ENCODE data around the gene SLC35F3. TPM values are rescaled to one million over a fixed set of nuclear protein-coding genes. Genes with fewer than 3 reads are reported as not detected.
"Not testable (repeated sequence)": the region's sequence is repeated elsewhere in the genome, so short reads cannot be mapped to it uniquely, and the experiment has no call there.

Gene SLC35F3
- total and polyA plus RNA-seq, 7 donors: under 0.01 to 0.54 (median 0.28) TPM; not detected in 2

DNA sequence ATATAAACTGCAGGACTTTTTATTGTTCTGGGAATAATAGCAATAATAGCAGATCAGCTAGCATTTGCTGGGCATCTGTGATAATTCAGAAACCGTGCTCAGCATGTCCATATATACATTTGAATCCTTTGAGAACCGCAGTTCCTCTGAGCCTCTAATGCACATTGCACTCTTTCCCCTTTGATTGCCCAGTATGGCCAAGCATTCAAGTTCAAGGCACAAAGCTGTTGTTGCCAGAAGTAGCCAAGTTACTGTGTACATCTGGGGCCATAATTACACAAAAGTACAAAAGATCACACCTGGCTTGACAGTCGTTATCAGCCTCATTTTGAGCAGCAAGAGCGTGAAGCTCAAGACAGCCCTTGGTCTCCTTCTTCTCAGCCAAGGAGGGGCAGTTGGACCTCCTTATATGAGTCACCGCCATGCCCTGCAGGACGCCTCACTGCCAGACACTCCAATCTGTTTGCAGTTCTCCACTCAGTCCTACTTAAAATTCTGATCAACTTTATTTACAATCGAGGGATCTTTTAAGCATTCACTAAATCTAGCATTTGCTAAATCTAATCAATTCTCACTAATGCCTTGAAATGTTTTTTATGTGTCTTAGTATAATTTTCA lies 216.0 kb downstream of the SLC35F3 start:
- TF ChIP-seq, protein P1, sequence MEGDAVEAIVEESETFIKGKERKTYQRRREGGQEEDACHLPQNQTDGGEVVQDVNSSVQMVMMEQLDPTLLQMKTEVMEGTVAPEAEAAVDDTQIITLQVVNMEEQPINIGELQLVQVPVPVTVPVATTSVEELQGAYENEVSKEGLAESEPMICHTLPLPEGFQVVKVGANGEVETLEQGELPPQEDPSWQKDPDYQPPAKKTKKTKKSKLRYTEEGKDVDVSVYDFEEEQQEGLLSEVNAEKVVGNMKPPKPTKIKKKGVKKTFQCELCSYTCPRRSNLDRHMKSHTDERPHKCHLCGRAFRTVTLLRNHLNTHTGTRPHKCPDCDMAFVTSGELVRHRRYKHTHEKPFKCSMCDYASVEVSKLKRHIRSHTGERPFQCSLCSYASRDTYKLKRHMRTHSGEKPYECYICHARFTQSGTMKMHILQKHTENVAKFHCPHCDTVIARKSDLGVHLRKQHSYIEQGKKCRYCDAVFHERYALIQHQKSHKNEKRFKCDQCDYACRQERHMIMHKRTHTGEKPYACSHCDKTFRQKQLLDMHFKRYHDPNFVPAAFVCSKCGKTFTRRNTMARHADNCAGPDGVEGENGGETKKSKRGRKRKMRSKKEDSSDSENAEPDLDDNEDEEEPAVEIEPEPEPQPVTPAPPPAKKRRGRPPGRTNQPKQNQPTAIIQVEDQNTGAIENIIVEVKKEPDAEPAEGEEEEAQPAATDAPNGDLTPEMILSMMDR (IDR thresholded peaks at IDR 0.05): no peak
- no peak for TF ChIP-seq POLR2A (IDR thresholded peaks at IDR 0.05)
- TF ChIP-seq EP300 (IDR thresholded peaks at IDR 0.05): no peak
- no peak for TF ChIP-seq POLR2AphosphoS5 (IDR thresholded peaks at IDR 0.05)
- Histone ChIP-seq H3K4me1 (no peaks in the 10 kb centered on the region), H3K9me3 (no peaks in the 10 kb centered on the region), H3K27ac (no peak overlapping the region), H3K36me3 (no peaks in the 10 kb centered on the region), H3K27me3 (peaks cover 0 to 15% (median 5%) of the 10 kb centered on the region in 3 donors), H3K4me3 (no peak overlapping the region)
- no peak for DNase-seq
- intact Hi-C loops (cut with DNase I): no loop called here
- whole genome bisulfite sequencing, 2 donors: 52 to 80% methylated on average over 7 of the region's 7 CpGs

DNA sequence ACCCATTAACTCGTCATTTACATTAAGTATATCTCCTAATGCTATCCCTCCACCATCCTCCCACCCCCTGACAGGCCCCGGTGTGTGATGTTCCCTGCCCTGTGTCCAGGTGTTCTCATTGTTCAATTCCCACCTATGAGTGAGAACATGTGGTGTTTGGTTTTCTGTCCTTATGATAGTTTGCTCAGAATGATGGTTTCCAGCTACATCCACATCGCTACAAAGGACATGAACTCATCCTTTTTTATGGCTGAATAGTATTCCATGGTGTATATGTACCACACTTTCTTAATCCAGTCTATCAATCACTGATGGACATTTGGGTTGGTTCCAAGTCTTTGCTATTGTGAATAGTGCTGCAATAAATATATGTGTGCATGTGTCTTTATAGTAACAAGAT lies 217.2 kb downstream of the SLC35F3 start:
- H3K4me1 ChIP-seq; intact Hi-C loops (cut with DNase I); H3K4me3 ChIP-seq; H3K27ac ChIP-seq; H3K9me3 ChIP-seq; H3K36me3 ChIP-seq; DNase-seq: not testable (repeated sequence)
- peaks cover 0 to 27% (median 9%) of the 10 kb centered on the region in 3 donors for H3K27me3 ChIP-seq
- WGBS, 2 donors: 87 to 91% methylated on average over 3 of the region's 3 CpGs

DNA sequence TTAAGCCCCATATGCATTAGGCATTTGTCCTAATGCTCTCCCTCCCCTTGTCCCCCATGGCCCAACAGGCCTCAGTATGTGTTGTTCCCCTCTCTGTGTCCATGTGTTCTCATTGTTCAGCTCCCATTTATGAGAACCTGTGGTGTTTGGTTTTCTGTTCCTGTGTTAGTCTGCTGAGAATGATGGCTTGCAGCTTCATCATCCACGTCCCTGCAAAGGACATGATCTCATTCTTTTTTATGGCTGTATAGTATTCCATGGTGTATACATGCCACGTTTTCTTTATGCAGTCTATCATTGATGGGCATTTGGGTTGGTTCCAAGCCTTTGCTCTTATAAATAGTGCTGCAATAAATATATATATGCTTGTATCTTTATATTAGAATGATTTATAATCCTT lies 218.1 kb downstream of the SLC35F3 start:
- H3K27me3 ChIP-seq: peaks cover 0 to 36% (median 9%) of the 10 kb centered on the region in 3 donors
- not testable (repeated sequence) for H3K4me3 ChIP-seq

DNA sequence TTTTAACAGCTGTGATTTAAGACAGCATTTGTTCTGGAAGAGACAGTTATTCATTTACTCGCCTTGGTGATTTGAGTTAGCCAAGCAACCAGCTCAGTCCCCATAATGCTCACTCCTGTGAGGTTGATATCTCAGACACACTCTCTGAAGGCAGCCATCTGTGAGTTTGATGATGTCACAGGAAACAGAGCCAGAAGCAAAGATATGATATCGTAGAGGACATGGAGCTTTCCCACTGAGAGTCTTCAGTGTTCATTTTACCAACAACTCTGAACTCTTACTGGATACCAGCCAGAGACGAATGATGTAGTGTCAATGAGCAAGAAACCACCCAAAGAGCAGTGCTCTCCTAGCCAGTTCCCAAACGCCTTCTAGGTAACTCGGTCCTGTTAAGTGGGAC lies 219.4 kb downstream of the SLC35F3 start:
- DNase-seq: no peak
- Histone ChIP-seq H3K36me3 (no peaks in the 10 kb centered on the region), H3K9me3 (no peaks in the 10 kb centered on the region), H3K4me3 (no peak overlapping the region), H3K27me3 (peaks cover 0 to 44% (median 9%) of the 10 kb centered on the region in 3 donors), H3K27ac (no peak overlapping the region), H3K4me1 (no peaks in the 10 kb centered on the region)
- 64 to 77% methylated on average over 5 of the region's 5 CpGs for WGBS, 2 donors
- intact Hi-C loops (cut with DNase I): no loop called here
- no peak for TF ChIP-seq EP300 (IDR thresholded peaks at IDR 0.05)
- no peak for TF ChIP-seq POLR2AphosphoS5 (IDR thresholded peaks at IDR 0.05)
- TF ChIP-seq, protein P1 (IDR thresholded peaks at IDR 0.05): no peak
- no peak for TF ChIP-seq POLR2A (IDR thresholded peaks at IDR 0.05)

More for the DNA sequence above, 218.1 kb downstream of the SLC35F3 start:
- H3K36me3 ChIP-seq; DNase-seq; intact Hi-C loops (cut with DNase I); H3K9me3 ChIP-seq; H3K27ac ChIP-seq; H3K4me1 ChIP-seq: not testable (repeated sequence)
- 75 to 82% methylated on average over 2 of the region's 2 CpGs for WGBS, 2 donors

DNA sequence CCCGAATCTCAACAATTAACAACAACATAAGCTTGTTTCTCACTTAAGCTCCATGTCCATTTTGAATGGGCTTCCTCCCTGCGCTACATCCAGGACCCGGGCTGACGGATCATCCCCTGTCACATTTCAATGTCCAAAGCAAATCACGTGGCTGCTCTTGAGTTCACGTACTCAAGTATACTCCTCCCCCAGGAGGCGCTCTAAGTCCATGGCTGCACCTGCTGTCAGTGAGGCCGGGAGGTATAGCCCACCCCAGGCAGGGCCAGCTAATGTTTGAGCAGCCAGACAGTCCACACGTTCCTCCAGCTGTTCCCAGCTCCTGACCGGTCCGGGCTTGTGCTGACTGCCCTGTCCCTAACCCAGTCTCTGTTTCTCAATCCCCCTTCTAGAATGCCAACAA lies 220.8 kb downstream of the SLC35F3 start:
- DNase-seq: no peak
- peaks cover 0 to 44% (median 9%) of the 10 kb centered on the region in 3 donors for H3K27me3 ChIP-seq
- no peaks in the 10 kb centered on the region for H3K36me3 ChIP-seq
- H3K27ac ChIP-seq: no peak overlapping the region
- intact Hi-C loops (cut with DNase I): no loop called here
- TF ChIP-seq, protein P1 (IDR thresholded peaks at IDR 0.05): no peak
- TF ChIP-seq EP300 (IDR thresholded peaks at IDR 0.05) (no peak), POLR2AphosphoS5 (IDR thresholded peaks at IDR 0.05) (no peak), POLR2A (IDR thresholded peaks at IDR 0.05) (no peak)
- no peak overlapping the region for H3K4me3 ChIP-seq
- 14 to 17% methylated on average over 11 of the region's 11 CpGs for WGBS, 2 donors
- H3K4me1 ChIP-seq: no peaks in the 10 kb centered on the region
- no peaks in the 10 kb centered on the region for H3K9me3 ChIP-seq

DNA sequence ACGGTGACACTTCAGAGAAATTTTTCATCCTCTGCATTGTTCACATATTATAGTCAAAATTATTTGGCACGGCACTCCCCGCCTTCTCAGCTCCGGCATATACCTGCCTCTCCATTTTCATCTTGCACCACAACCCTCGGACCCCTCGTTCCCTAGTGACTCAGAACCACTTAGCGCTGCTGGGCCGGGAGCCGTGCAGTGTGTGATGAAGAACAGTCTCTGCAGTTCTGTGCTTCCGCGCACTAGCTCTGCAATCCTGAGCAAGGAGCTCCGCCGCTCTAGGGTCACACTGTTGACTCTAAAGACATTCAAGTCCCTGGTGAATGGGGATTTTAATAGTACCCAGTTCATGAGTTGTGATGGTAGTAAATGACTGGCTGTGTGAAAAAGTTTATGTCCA lies 221.2 kb downstream of the SLC35F3 start:
- Histone ChIP-seq H3K36me3 (no peaks in the 10 kb centered on the region), H3K9me3 (no peaks in the 10 kb centered on the region), H3K4me3 (no peak overlapping the region), H3K27me3 (peaks cover 0 to 44% (median 9%) of the 10 kb centered on the region in 3 donors), H3K27ac (no peak overlapping the region), H3K4me1 (no peaks in the 10 kb centered on the region)
- 86 to 90% methylated on average over 13 of the region's 13 CpGs for WGBS, 2 donors
- intact Hi-C loops (cut with DNase I): no loop called here
- TF ChIP-seq EP300 (IDR thresholded peaks at IDR 0.05): no peak
- TF ChIP-seq, protein P1 (IDR thresholded peaks at IDR 0.05): no peak
- no peak for TF ChIP-seq POLR2A (IDR thresholded peaks at IDR 0.05)
- no peak for TF ChIP-seq POLR2AphosphoS5 (IDR thresholded peaks at IDR 0.05)
- DNase-seq: no peak
